ENCODE measurements around the gene LYST. TPM values are rescaled to one million over a fixed set of nuclear protein-coding genes. Genes with fewer than 3 reads are reported as not detected.

LYST gene
- polyA plus RNA-seq, 1 donor (not counting 4 experiments of a cell fraction or from before 2014, with no cell fraction given): 24.7 TPM

GRCh38 chr1:235821361-235821981 is 45.2 kb downstream of the LYST start:
- no peak overlapping the region for H3K27ac ChIP-seq (ENCODE audit: control insufficient read depth, insufficient read depth, low read length)
- no peaks in the 10 kb centered on the region for H3K27me3 ChIP-seq (ENCODE audit: control insufficient read depth, extremely low read depth, insufficient read depth, low read length)
- dilution Hi-C loops (cut with MboI; ENCODE audit: extremely low pct_ligation_motif_present, low sequenced_read_pairs): no loop called here
- H2AFZ ChIP-seq (ENCODE audit: control insufficient read depth, low read length): no peak overlapping the region
- peaks cover 13% of the 10 kb centered on the region for H3K4me1 ChIP-seq (ENCODE audit: control insufficient read depth, extremely low read depth, insufficient read depth, low read length)
- H3K4me2 ChIP-seq (ENCODE audit: control insufficient read depth, extremely low read depth, insufficient read depth, low read depth, low read length): no peak overlapping the region
- H4K20me1 ChIP-seq (ENCODE audit: control insufficient read depth, extremely low read depth, insufficient read depth, low read length): no peaks in the 10 kb centered on the region
- H3K36me3 ChIP-seq (ENCODE audit: control insufficient read depth in 2 of 2, extremely low read depth in 1 of 2, insufficient read depth in 2 of 2, low read length in 2 of 2): peaks cover 0 to 1% of the 10 kb centered on the region in 2 experiments
- no peaks in the 10 kb centered on the region for H3K9me1 ChIP-seq (ENCODE audit: control insufficient read depth, extremely low read depth, insufficient read depth, low read length)
- H3K9ac ChIP-seq (ENCODE audit: control insufficient read depth, extremely low read depth, insufficient read depth, low read length): no peak overlapping the region
- peak; percentile 5 for DNase-seq (ENCODE audit: low read depth, low spot score)
- no peaks in the 10 kb centered on the region for H3K79me2 ChIP-seq (ENCODE audit: control insufficient read depth, insufficient read depth, low read length)
- no peaks in the 10 kb centered on the region for H3K9me3 ChIP-seq (ENCODE audit: control insufficient read depth, low read depth, low read length)
- FAIRE-seq: no peak
- no peak overlapping the region for H3K4me3 ChIP-seq (ENCODE audit: control insufficient read depth in 2 of 3, extremely low read depth in 1 of 3, insufficient read depth in 2 of 3, low read depth in 1 of 3, low read length in 3 of 3)
- TF ChIP-seq CTCF (optimal IDR thresholded peaks at IDR 0.05 in 1 of 3, IDR thresholded peaks at IDR 0.05 in 1 of 3, conservative IDR thresholded peaks at IDR 0.05 in 1 of 3; ENCODE audit: extremely low read depth in 1 of 3, insufficient read depth in 2 of 3, low read length in 3 of 3) (peak in 1 of 3 experiments; percentile 12), EZH2 (IDR thresholded peaks at IDR 0.05; ENCODE audit: low read length) (no peak)

- no peak for FAIRE-seq
Observed at GRCh38 chr1:235820061-235820460, 46.6 kb downstream of the LYST start.

More at GRCh38 chr1:235820061-235820460, 46.6 kb downstream of the LYST start:
- dilution Hi-C loops (cut with MboI; ENCODE audit: extremely low pct_ligation_motif_present, low sequenced_read_pairs): no loop called here
- Histone ChIP-seq H3K27ac (ENCODE audit: control insufficient read depth, insufficient read depth, low read length) (no peak overlapping the region), H2AFZ (ENCODE audit: control insufficient read depth, low read length) (no peak overlapping the region), H3K4me2 (ENCODE audit: control insufficient read depth, extremely low read depth, insufficient read depth, low read depth, low read length) (no peak overlapping the region), H3K79me2 (ENCODE audit: control insufficient read depth, insufficient read depth, low read length) (no peaks in the 10 kb centered on the region), H3K9me3 (ENCODE audit: control insufficient read depth, low read depth, low read length) (no peaks in the 10 kb centered on the region), H3K4me3 (ENCODE audit: control insufficient read depth in 2 of 3, extremely low read depth in 1 of 3, insufficient read depth in 2 of 3, low read depth in 1 of 3, low read length in 3 of 3) (no peak overlapping the region), H3K27me3 (ENCODE audit: control insufficient read depth, extremely low read depth, insufficient read depth, low read length) (no peaks in the 10 kb centered on the region), H3K36me3 (ENCODE audit: control insufficient read depth in 2 of 2, extremely low read depth in 1 of 2, insufficient read depth in 2 of 2, low read length in 2 of 2) (peaks cover 0 to under 1% of the 10 kb centered on the region in 2 experiments), H4K20me1 (ENCODE audit: control insufficient read depth, extremely low read depth, insufficient read depth, low read length) (no peaks in the 10 kb centered on the region), H3K9ac (ENCODE audit: control insufficient read depth, extremely low read depth, insufficient read depth, low read length) (no peak overlapping the region), H3K9me1 (ENCODE audit: control insufficient read depth, extremely low read depth, insufficient read depth, low read length) (no peaks in the 10 kb centered on the region), H3K4me1 (ENCODE audit: control insufficient read depth, extremely low read depth, insufficient read depth, low read length) (peaks cover 13% of the 10 kb centered on the region)
- TF ChIP-seq CTCF (optimal IDR thresholded peaks at IDR 0.05 in 1 of 3, IDR thresholded peaks at IDR 0.05 in 1 of 3, conservative IDR thresholded peaks at IDR 0.05 in 1 of 3; ENCODE audit: extremely low read depth in 1 of 3, insufficient read depth in 2 of 3, low read length in 3 of 3) (no peak), EZH2 (IDR thresholded peaks at IDR 0.05; ENCODE audit: low read length) (no peak)
- DNase-seq (ENCODE audit: low read depth, low spot score): no peak
